HepG2 (cell line): ENCODE results near the gene FBF1. TPM values are rescaled to one million over a fixed set of nuclear protein-coding genes. Genes with fewer than 3 reads are reported as not detected.

Source experiments
- HIC2 ChIP-seq: sonication (generic); formaldehyde crosslinking; IDR thresholded peaks from 2 replicates; pipeline ENCODE4 v1.9.0; 2022; ENCODE audit warnings: low read depth, missing genetic modification reagents
- HNRNPL ChIP-seq: fragments of 200-400 bp; formaldehyde crosslinking; IDR thresholded peaks from 2 replicates; pipeline ENCODE4 v1.6.1; 2017; ENCODE audit warnings: mild to moderate bottlenecking, low read depth, low read length
- IRF1 ChIP-seq: sonication (generic); formaldehyde crosslinking; IDR thresholded peaks from 2 replicates; pipeline ENCODE4 v1.4.0; 2020; ENCODE audit warnings: low read depth, mild to moderate bottlenecking, missing genetic modification reagents
- PAXIP1 ChIP-seq: sonication (generic); formaldehyde crosslinking; conservative IDR thresholded peaks from 2 replicates; pipeline ENCODE4 v1.4.0; 2020; ENCODE audit warnings: mild to moderate bottlenecking, missing genetic modification reagents, moderate library complexity
- SATB2 ChIP-seq: sonication (generic); formaldehyde crosslinking; IDR thresholded peaks from 2 replicates; pipeline ENCODE4 v1.5.0; 2020; ENCODE audit warnings: missing genetic modification reagents
- TARDBP ChIP-seq: sonication (generic); formaldehyde crosslinking; IDR thresholded peaks from 2 replicates; pipeline ENCODE4 v1.8.0; 2022; ENCODE audit warnings: mild to moderate bottlenecking, missing genetic modification reagents
- ZBTB4 ChIP-seq: sonication (generic); formaldehyde crosslinking; IDR thresholded peaks from 2 replicates; pipeline ENCODE4 v1.4.0; 2020; ENCODE audit warnings: missing genetic modification reagents, mild to moderate bottlenecking, borderline replicate concordance
- ZNF572 ChIP-seq: sonication (generic); formaldehyde crosslinking; IDR thresholded peaks from 2 replicates; pipeline ENCODE4 v1.5.1; 2020; ENCODE audit warnings: mild to moderate bottlenecking, missing genetic modification reagents
- ZNF605 ChIP-seq: sonication (generic); formaldehyde crosslinking; IDR thresholded peaks from 2 replicates; pipeline ENCODE4 v1.8.0; 2022; ENCODE audit warnings: mild to moderate bottlenecking, missing genetic modification reagents
- ZNF687 ChIP-seq: sonication (generic); formaldehyde crosslinking; IDR thresholded peaks from 2 replicates; pipeline ENCODE4 v1.5.1; 2020; ENCODE audit warnings: mild to moderate bottlenecking, missing genetic modification reagents, moderate library complexity
- polyA plus RNA-seq, 8 experiments: library from polyadenylated mRNA; depleted of rRNA in 3 of 8; stranded (reverse) in 7 of 8; unstranded in 1 of 8; fragments of >200 nt; fragmentation: Illumina TruSeq in 4 of 8; extraction: Trizol in 4 of 8; gene quantifications; 2 replicates each; pipeline versions ENCODE4 v1.2.1 to v1.2.3, GENCODE V29; 2011 to 2016; ENCODE audit warnings: low read depth in 4 of 8, missing spikeins in 1 of 8, mixed read lengths in 1 of 8; ENCODE audit not compliant: insufficient read depth in 1 of 8
- total RNA-seq, 5 experiments: library from RNA; depleted of rRNA; stranded (reverse); fragments of >200 nt; fragmentation: Illumina TruSeq; extraction: Trizol; gene quantifications; 2 replicates each; pipeline ENCODE4 v1.2.3, GENCODE V29; 2016; ENCODE audit warnings: low read depth in 1 of 5

Gene FBF1
- total and polyA plus RNA-seq, 2 of the 13 experiments (the other 11 are each of a cell fraction or from before 2014, with no cell fraction given): 2.4 to 8.1 TPM

GRCh38 chr17:75922963-75923874 is 17.6 kb downstream of the FBF1 start (continued):
- TF ChIP-seq PAXIP1 (CRISPR knock-in tag): peak; percentile 58
- TF ChIP-seq HIC2 (CRISPR knock-in tag): peak; percentile 26
- 0 out of 2 replicates have a peak, but pooled peaks have one; percentile 24 for TF ChIP-seq TARDBP (CRISPR knock-in tag)
- TF ChIP-seq ZNF572 (CRISPR knock-in tag): 0 out of 2 replicates have a peak, but pooled peaks have one; percentile 14
- TF ChIP-seq SATB2 (CRISPR knock-in tag): 0 out of 2 replicates have a peak, but pooled peaks have one; percentile 43
- TF ChIP-seq IRF1 (CRISPR knock-in tag): 0 out of 2 replicates have a peak, but pooled peaks have one; percentile 70
- TF ChIP-seq ZBTB4: peak; percentile 57; the same call in 1 of the 2 replicates
- TF ChIP-seq ZNF605 (CRISPR knock-in tag): 0 out of 2 replicates have a peak, but pooled peaks have one; percentile 53
- TF ChIP-seq ZNF687: peak; percentile 95
- TF ChIP-seq HNRNPL: peak; percentile 70; the same call in 1 of the 2 replicates
